GM19043 (cell line): ENCODE measurements around the gene PAX5.

Experiments used
- ATAC-seq: cut with Tn5 transposase; IDR thresholded peaks from one replicate; pipeline ENCODE4 v1.9.1; 2021; ENCODE audit warnings: low read depth; ENCODE audit not compliant: unreplicated experiment

Gene PAX5

GRCh38 chr9:37025823-37026112, 8.3 kb downstream of the PAX5 start:
- ATAC-seq = no peak

- ATAC-seq = no peak
Measured at GRCh38 chr9:37025071-37025822, 8.8 kb downstream of the PAX5 start.

GRCh38 chr9:37017546-37017945, 16.5 kb downstream of the PAX5 start:
- no peak for ATAC-seq

- ATAC-seq = no peak
Measured at GRCh38 chr9:37011530-37011929, 22.5 kb downstream of the PAX5 start.

- ATAC-seq = no peak
Measured at GRCh38 chr9:37010976-37011375, 23.1 kb downstream of the PAX5 start.

- no peak for ATAC-seq
Measured at GRCh38 chr9:37010180-37010579, 23.9 kb downstream of the PAX5 start.

- ATAC-seq = no peak
Measured at GRCh38 chr9:37007295-37007694, 26.8 kb downstream of the PAX5 start.

- no peak for ATAC-seq
Measured at GRCh38 chr9:37005517-37006140, 28.4 kb downstream of the PAX5 start.

- no peak for ATAC-seq
Measured at GRCh38 chr9:37004424-37004935, 29.6 kb downstream of the PAX5 start.

GRCh38 chr9:37002413-37003217, 31.5 kb downstream of the PAX5 start:
- ATAC-seq = no peak

GRCh38 chr9:37002036-37002412, 32.0 kb downstream of the PAX5 start:
- no peak for ATAC-seq

- no peak for ATAC-seq
Measured at GRCh38 chr9:37001459-37001858, 32.6 kb downstream of the PAX5 start.

GRCh38 chr9:36999728-37000333, 34.2 kb downstream of the PAX5 start:
- no peak for ATAC-seq

GRCh38 chr9:36997414-36997813, 36.7 kb downstream of the PAX5 start:
- ATAC-seq = no peak

- no peak for ATAC-seq
Measured at GRCh38 chr9:36996706-36997086, 37.4 kb downstream of the PAX5 start.

GRCh38 chr9:36995927-36996705, 38.0 kb downstream of the PAX5 start:
- ATAC-seq = no peak

GRCh38 chr9:36993933-36994764, 39.9 kb downstream of the PAX5 start:
- ATAC-seq = peak; percentile 65

- no peak for ATAC-seq
Measured at GRCh38 chr9:36992501-36993316, 41.4 kb downstream of the PAX5 start.
